ENCODE measurements around the gene FIBCD1.

Gene FIBCD1

GRCh38 chr9:130892477-130893304 lies 46.4 kb downstream of the FIBCD1 start:
- DNase-seq: no peak

- no peak for DNase-seq
Observed at GRCh38 chr9:130891688-130892476, 47.2 kb downstream of the FIBCD1 start.

GRCh38 chr9:130890870-130891687 lies 48.0 kb downstream of the FIBCD1 start:
- no peak for DNase-seq

GRCh38 chr9:130890124-130890523 lies 48.9 kb downstream of the FIBCD1 start:
- no peak for DNase-seq

GRCh38 chr9:130888146-130888885 lies 50.7 kb downstream of the FIBCD1 start:
- no peak for DNase-seq

GRCh38 chr9:130887494-130888144 lies 51.4 kb downstream of the FIBCD1 start:
- no peak for DNase-seq

- no peak for DNase-seq
Observed at GRCh38 chr9:130886981-130887380, 52.1 kb downstream of the FIBCD1 start.

GRCh38 chr9:130885484-130886375 lies 53.3 kb downstream of the FIBCD1 start:
- no peak for DNase-seq

GRCh38 chr9:130884542-130885483 lies 54.2 kb downstream of the FIBCD1 start:
- no peak for DNase-seq

GRCh38 chr9:130884111-130884531 lies 54.9 kb downstream of the FIBCD1 start:
- DNase-seq: no peak

- no peak for DNase-seq
Observed at GRCh38 chr9:130883479-130883878, 55.6 kb downstream of the FIBCD1 start.

GRCh38 chr9:130882696-130883225 lies 56.3 kb downstream of the FIBCD1 start:
- no peak for DNase-seq

GRCh38 chr9:130881516-130881915 lies 57.5 kb downstream of the FIBCD1 start:
- no peak for DNase-seq

- no peak for DNase-seq
Observed at GRCh38 chr9:130880599-130881220, 58.3 kb downstream of the FIBCD1 start.

- no peak for DNase-seq
Observed at GRCh38 chr9:130879863-130880411, 59.1 kb downstream of the FIBCD1 start.

GRCh38 chr9:130878295-130878694 lies 60.8 kb downstream of the FIBCD1 start:
- DNase-seq: no peak

GRCh38 chr9:130877300-130877699 lies 61.7 kb downstream of the FIBCD1 start:
- DNase-seq: no peak

- DNase-seq: no peak
Observed at GRCh38 chr9:130874783-130875182, 64.3 kb downstream of the FIBCD1 start.

GRCh38 chr9:130873966-130874365 lies 65.1 kb downstream of the FIBCD1 start:
- DNase-seq: no peak

Data from activated CD4-positive, alpha-beta T cell treated with anti-CD3 and anti-CD28 coated beads for 48 hours (primary cell).